Retinal pigment epithelial cell (primary cell): ENCODE results near the gene CYB5RL.

Experiments used
- DNase-seq: peaks from one replicate; pipeline ENCODE4 v3.0.0-alpha.2; 2010; ENCODE audit warnings: low read depth
- H3K4me3 ChIP-seq: 2 replicates; pipeline ENCODE4 v1.5.1; 2011; ENCODE audit warnings: mild to moderate bottlenecking, low read length, control low read depth, moderate library complexity
- TF ChIP-seq, protein P1 (sequence below): conservative IDR thresholded peaks from 2 replicates; pipeline ENCODE4 v1.5.1; 2011; ENCODE audit warnings: low read depth, low read length, control low read depth, inconsistent platforms

The CYB5RL gene

DNA sequence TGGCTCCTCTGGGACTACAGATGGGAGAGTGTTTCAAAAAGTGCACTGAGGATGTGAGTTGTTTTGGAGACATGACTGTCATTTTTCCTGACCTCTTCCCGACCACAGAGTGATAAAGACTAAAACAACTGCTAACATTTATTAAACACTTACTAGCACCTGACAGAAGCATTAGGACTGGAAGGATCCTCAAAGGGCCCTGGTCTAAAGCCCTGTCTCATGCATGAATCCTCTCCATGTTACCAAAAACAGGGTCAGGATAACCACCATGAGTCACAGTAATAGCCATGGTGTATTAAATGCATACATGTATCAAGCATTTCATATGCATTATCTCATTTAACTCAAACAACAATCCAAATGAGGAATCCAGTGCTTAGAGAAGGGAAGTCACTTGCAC lies 11.5 kb downstream of the CYB5RL start:
- no peak for DNase-seq
- no peak overlapping the region for H3K4me3 ChIP-seq
- TF ChIP-seq, protein P1, sequence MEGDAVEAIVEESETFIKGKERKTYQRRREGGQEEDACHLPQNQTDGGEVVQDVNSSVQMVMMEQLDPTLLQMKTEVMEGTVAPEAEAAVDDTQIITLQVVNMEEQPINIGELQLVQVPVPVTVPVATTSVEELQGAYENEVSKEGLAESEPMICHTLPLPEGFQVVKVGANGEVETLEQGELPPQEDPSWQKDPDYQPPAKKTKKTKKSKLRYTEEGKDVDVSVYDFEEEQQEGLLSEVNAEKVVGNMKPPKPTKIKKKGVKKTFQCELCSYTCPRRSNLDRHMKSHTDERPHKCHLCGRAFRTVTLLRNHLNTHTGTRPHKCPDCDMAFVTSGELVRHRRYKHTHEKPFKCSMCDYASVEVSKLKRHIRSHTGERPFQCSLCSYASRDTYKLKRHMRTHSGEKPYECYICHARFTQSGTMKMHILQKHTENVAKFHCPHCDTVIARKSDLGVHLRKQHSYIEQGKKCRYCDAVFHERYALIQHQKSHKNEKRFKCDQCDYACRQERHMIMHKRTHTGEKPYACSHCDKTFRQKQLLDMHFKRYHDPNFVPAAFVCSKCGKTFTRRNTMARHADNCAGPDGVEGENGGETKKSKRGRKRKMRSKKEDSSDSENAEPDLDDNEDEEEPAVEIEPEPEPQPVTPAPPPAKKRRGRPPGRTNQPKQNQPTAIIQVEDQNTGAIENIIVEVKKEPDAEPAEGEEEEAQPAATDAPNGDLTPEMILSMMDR, result no peak

DNA sequence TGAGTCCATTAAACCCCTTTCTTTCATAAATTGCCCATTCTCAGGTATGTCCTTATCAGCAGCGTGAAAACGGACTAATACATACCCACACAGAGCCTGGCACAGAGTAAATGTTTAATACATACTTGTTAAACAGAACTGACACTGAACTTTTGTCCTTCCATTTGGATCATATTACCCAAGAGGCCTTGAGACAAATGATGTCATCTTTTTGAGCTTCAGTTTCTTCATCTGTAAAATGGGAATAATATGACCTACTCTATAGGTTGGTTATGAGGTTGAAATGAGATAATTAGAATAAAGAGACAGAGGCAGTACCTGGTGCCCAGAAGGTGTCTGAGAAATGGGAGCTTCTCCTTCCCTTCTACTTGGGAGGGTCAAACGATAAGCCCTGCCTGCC lies 13.8 kb downstream of the CYB5RL start:
- TF ChIP-seq, protein P1, result no peak
- H3K4me3 ChIP-seq, result no peak overlapping the region
- DNase-seq, result no peak

DNA sequence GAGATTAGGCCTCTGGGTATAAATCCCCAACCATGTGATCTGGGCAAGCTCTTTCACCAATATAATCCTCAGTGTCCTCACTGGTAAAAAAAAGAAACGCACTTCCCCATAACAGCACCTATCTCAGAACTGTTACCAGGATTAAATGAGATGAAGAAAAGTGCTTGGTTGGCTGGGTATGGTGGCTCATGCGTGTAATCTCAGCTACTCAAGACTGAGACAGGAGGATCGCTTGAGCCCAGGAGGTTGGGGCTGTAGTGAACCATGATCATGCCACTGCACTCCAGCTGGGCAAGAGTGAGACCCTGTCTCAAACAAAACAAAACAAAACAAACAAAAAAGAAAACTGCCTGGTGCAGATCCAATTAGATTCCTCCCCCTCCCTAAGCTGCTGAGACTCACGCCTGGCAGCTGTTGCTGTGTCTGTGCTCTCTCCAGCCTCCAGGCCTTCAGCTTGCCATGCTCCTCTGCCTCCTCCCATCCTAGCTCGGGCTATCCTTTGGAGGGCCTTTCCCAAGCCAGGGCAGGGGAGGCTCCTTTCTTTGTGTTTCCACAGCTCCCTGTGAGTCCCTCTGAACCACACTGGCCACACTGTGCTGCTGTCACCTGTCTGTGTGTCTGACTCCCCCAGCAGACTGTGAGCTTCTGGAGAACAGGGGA lies 19.0 kb downstream of the CYB5RL start:
- TF ChIP-seq, protein P1, result no peak
- no peak overlapping the region for H3K4me3 ChIP-seq
- no peak for DNase-seq

DNA sequence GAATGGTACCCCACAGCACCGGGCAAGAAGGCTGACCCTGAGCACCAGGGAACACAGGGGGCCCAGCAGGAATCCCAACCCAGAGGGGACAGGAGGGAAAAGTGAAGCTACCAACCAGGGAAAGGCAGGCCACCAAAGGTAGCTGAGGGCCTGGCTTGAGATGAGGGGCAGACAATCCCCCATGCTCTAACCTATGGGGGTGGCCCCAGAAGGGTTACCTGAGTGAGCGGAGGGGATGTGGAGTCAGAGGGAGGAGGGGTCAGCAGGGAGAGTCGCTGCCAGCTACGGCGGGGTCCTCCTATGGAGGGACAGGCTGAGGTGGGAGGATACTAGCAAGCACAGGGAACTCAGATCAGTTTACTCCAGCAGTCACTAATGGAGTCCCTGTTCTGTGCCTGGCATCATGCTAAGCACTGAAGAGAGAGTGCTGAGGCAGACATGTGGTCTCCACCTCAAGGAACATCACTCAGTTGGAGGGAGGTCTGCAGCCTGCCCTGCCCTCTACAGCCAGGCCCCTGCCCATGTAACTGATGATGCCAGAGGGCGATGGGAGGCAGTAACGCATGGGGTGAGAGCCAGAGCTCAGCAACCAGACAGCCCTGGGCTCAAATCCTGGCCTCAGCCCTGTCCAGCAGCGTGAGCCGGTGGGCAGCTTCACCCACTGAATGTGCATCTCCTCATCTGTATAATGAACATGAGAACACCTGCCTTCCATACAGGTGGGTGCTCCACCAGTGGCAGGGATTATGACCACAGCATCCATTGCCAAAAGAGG lies 21.3 kb downstream of the CYB5RL start:
- TF ChIP-seq, protein P1, result no peak
- no peak for DNase-seq
- H3K4me3 ChIP-seq, result no peak overlapping the region

DNA sequence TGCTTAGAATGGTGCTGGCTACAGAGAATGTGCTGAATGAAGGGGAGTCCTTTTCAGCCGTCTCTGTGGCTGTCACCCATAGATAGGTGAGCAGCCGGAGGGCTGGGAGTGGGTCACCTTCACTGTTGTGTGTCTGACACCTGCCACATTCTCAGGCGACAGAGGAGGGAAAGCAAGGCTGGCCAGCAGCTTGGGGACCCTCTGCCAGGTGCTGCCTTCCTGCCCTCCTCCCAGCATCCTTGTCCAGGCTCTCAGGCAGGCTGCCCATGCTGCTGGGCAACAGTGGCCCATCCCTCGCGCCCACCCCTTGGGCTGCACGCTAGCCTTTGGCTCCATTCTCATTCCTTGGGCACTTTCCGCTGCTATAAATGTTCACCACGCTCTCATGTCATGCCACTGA lies 22.1 kb downstream of the CYB5RL start:
- TF ChIP-seq, protein P1, result no peak
- no peak for DNase-seq
- no peak overlapping the region for H3K4me3 ChIP-seq

DNA sequence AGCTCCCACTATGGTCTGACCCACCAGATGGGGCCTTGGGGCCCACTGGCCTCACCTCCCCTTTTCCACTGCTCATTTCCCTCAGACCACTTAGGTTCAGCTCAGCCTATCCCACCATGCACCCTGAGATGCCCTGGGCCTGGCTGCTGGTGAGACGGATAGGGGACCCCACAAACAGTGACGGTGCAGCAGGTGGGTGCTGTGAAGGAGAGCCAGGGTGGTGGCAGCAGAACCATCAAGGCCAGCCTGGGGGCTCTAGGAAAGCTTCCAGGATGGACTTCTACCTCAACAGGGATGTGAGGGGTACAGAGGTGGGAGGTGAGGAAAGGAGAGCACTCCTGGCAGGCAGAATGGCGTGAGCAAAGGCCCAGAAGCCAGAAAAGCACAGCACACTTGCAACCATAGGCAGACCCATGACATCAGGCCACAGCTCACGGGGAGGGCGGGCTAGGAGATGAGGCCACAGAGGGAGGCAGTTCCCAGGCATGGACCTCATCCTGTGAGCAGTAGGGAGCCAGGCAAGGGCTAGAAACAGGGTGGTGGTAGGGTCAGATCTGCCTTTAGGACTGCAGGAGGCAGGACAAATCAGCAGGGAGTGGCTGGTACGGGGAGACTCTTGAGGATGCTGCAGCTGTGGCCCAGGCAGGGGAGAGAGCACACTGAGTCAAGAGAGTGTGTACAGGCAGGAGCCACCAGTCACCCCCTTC lies 23.1 kb downstream of the CYB5RL start:
- H3K4me3 ChIP-seq, result no peak overlapping the region
- TF ChIP-seq, protein P1, result no peak
- no peak for DNase-seq

DNA sequence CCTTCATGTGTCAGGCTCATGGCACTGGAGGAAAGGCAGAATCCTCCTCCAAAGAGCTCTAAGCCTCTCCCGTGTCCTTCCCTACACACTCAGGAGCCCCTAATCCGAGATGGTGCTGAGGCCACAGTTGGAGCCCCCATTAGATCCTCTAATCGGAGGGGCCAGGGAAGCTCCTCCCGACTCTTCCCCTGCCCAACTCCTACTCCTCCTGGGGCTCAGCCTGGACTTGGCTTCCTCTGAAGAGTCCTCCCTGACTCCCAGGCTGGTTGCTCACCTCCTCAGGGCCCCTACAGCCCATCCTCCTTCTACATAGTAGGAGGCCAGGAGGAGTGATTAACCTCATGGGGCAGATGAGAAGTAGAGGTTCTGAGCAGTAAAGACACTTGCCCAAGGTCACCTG lies 25.7 kb downstream of the CYB5RL start:
- no peak for DNase-seq
- H3K4me3 ChIP-seq, result no peak overlapping the region
- TF ChIP-seq, protein P1, result no peak
